Measurements from ENCODE around the gene SBK2. TPM values are rescaled to one million over a fixed set of nuclear protein-coding genes. Genes with fewer than 3 reads are reported as not detected.
"Not testable (repeated sequence)": the region's sequence is repeated elsewhere in the genome, so short reads cannot be mapped to it uniquely, and the experiment has no call there.

SBK2 gene
- total RNA-seq, 1 donor from 2014 or later = not detected

- DNase-seq = no peak
- no peaks in the 10 kb centered on the region for H3K36me3 ChIP-seq
- intact Hi-C loops (cut with DNase I) = no loop called here
- no peaks in the 10 kb centered on the region for H3K9me3 ChIP-seq
- H3K27me3 ChIP-seq = no peaks in the 10 kb centered on the region
- no peak overlapping the region for H3K27ac ChIP-seq
- no peaks in the 10 kb centered on the region for H3K4me1 ChIP-seq
- no peak for TF ChIP-seq CTCF (IDR thresholded peaks at IDR 0.05)
- H3K4me3 ChIP-seq = no peak overlapping the region
- no peak for ATAC-seq
These were observed 793 bp upstream of the SBK2 start for GRCh38 chr19:55537741-55538111.

DNA sequence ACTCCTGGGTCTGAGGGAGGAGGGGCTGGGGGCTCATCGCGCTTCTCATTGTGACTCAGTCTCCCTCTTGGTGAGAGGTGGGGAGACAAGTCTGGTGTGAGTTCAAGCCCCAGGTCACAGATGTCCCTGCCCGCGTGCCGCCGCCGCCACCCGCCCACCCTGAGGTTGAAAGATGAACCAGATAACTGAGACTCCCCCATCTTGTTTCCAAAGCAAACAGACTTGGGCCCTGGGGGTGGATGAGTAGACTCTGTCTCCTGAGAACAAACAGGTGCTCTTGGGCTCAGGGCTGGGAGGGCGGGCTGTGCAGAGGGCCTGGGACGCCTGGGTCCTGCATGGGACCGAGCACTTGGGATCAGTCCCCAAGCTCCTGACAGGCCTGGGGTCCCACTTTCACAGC lies 567 bp downstream of the SBK2 start:
- ATAC-seq (no peak), DNase-seq (no peak)
- H3K4me3 ChIP-seq = no peak overlapping the region
- intact Hi-C loops (cut with DNase I) = no loop called here
- no peak overlapping the region for H3K27ac ChIP-seq
- no peaks in the 10 kb centered on the region for H3K9me3 ChIP-seq
- no peaks in the 10 kb centered on the region for H3K36me3 ChIP-seq
- no peak for TF ChIP-seq CTCF (IDR thresholded peaks at IDR 0.05)
- H3K4me1 ChIP-seq = no peaks in the 10 kb centered on the region
- H3K27me3 ChIP-seq = no peaks in the 10 kb centered on the region

- H3K4me3 ChIP-seq = no peak overlapping the region
- H3K4me1 ChIP-seq = no peaks in the 10 kb centered on the region
- H3K27ac ChIP-seq = no peak overlapping the region
- no peaks in the 10 kb centered on the region for H3K36me3 ChIP-seq
- ATAC-seq = no peak
- no peak for TF ChIP-seq CTCF (IDR thresholded peaks at IDR 0.05)
- intact Hi-C loops (cut with DNase I) = no loop called here
- no peaks in the 10 kb centered on the region for H3K27me3 ChIP-seq
- DNase-seq = no peak
- no peaks in the 10 kb centered on the region for H3K9me3 ChIP-seq
These were observed 975 bp downstream of the SBK2 start for GRCh38 chr19:55535965-55536350.

- ATAC-seq (peak; percentile 41), DNase-seq (no peak)
- intact Hi-C loops (cut with DNase I) = no loop called here
- H3K4me1 ChIP-seq = no peaks in the 10 kb centered on the region
- no peak overlapping the region for H3K27ac ChIP-seq
- no peaks in the 10 kb centered on the region for H3K36me3 ChIP-seq
- H3K4me3 ChIP-seq = no peak overlapping the region
- no peaks in the 10 kb centered on the region for H3K9me3 ChIP-seq
- H3K27me3 ChIP-seq = no peaks in the 10 kb centered on the region
- no peak for TF ChIP-seq CTCF (IDR thresholded peaks at IDR 0.05)
These were observed 1.6 kb downstream of the SBK2 start for GRCh38 chr19:55535173-55535964.

- H3K9me3 ChIP-seq; DNase-seq; ATAC-seq; H3K27me3 ChIP-seq; H3K4me1 ChIP-seq; H3K36me3 ChIP-seq; H3K27ac ChIP-seq; intact Hi-C loops (cut with DNase I); H3K4me3 ChIP-seq: not testable (repeated sequence)
These were observed 2.7 kb downstream of the SBK2 start for GRCh38 chr19:55534280-55534679.

DNA sequence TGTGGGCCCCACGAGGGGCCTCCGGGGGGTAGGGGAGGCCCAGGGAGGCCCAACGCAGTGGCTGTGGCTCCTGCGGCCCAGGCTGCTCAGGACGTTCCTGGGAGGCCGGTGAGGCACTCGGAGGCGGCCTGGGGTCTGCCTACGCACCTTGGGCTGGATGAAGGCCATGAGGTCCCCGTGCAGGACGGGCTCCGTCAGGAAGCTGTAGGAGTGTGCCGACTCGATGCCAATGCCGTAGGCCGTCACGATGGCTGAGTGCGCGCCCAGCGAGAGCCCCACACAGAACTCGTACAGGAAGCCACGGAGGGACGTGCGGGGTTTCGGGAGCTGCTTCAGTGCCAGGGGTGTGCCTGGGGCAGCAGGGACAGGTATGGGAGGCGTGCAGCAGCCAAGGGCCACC lies 5.9 kb downstream of the SBK2 start:
- intact Hi-C loops (cut with DNase I) = no loop called here
- Histone ChIP-seq H3K4me3 (no peak overlapping the region), H3K36me3 (no peaks in the 10 kb centered on the region), H3K9me3 (no peaks in the 10 kb centered on the region), H3K27ac (no peak overlapping the region), H3K27me3 (no peaks in the 10 kb centered on the region), H3K4me1 (peaks cover 3% of the 10 kb centered on the region)
- no peak for ATAC-seq
- TF ChIP-seq CTCF (IDR thresholded peaks at IDR 0.05) = no peak
- DNase-seq = no peak

All from upper lobe of right lung (tissue), 1 donor.